K562 (cell line): ENCODE data around the gene RASIP1. TPM values are rescaled to one million over a fixed set of nuclear protein-coding genes. Genes with fewer than 3 reads are reported as not detected.

Experiments used
- ATF1 ChIP-seq, 2 experiments: fragments of 450-650 bp in 1 of 2; IDR thresholded peaks; 2 replicates each; pipeline ENCODE4 v1.6.1; 2016; ENCODE audit warnings: missing compliant biosample characterization in 1 of 2, missing genetic modification characterization in 1 of 2
- BCOR ChIP-seq: fragments of 450-650 bp; IDR thresholded peaks from 2 replicates; pipeline ENCODE4 v1.6.1; 2016
- CBX8 ChIP-seq: fragments of 200-600 bp; sonication (generic); IDR thresholded peaks from 2 replicates; pipeline ENCODE4 v1.6.1; 2012; ENCODE audit warnings: borderline replicate concordance, mixed run types, low read depth, mild to moderate bottlenecking, moderate library complexity, mixed read lengths, low read length, control low read depth, inconsistent platforms; ENCODE audit not compliant: poor library complexity, severe bottlenecking; ENCODE audit errors: extremely low read depth
- CXXC5 ChIP-seq: fragments of 250-450 bp; sonication (Bioruptor Pico); IDR thresholded peaks from 2 replicates; pipeline ENCODE4 v1.8.0; 2022; ENCODE audit warnings: inconsistent platforms, mild to moderate bottlenecking, moderate library complexity
- EGR1 ChIP-seq: fragments of 450-650 bp; conservative IDR thresholded peaks from 2 replicates; pipeline ENCODE4 v1.6.1; 2017; ENCODE audit warnings: mild to moderate bottlenecking
- FOXP1 ChIP-seq: sonication (generic); formaldehyde crosslinking; IDR thresholded peaks from 2 replicates; pipeline ENCODE4 v1.8.0; 2022; ENCODE audit warnings: mild to moderate bottlenecking, missing genetic modification reagents
- L3MBTL2 ChIP-seq: fragments of 450-650 bp; IDR thresholded peaks from 2 replicates; pipeline ENCODE4 v1.6.1; 2016; ENCODE audit warnings: mild to moderate bottlenecking, moderate library complexity
- MECOM ChIP-seq: fragments of 250-450 bp; sonication (Bioruptor Pico); IDR thresholded peaks from 2 replicates; pipeline ENCODE4 v1.8.0; 2022; ENCODE audit warnings: inconsistent platforms
- SAFB ChIP-seq: fragments of 200-400 bp; formaldehyde crosslinking; IDR thresholded peaks from 2 replicates; pipeline ENCODE4 v1.6.1; 2017; ENCODE audit warnings: low read depth, low read length, borderline replicate concordance
- SAFB2 ChIP-seq: fragments of 200-400 bp; formaldehyde crosslinking; IDR thresholded peaks from 2 replicates; pipeline ENCODE4 v1.6.1; 2018; ENCODE audit warnings: borderline replicate concordance, low read length, low read depth, moderate library complexity; ENCODE audit not compliant: severe bottlenecking
- SMC3 ChIP-seq: conservative IDR thresholded peaks from 2 replicates; pipeline ENCODE4 v1.6.1; 2011; ENCODE audit warnings: low read depth, low read length, improper control_type of control experiment; ENCODE audit not compliant: insufficient read depth
- XRCC5 ChIP-seq: fragments of 200-400 bp; formaldehyde crosslinking; IDR thresholded peaks from 2 replicates; pipeline ENCODE4 v1.6.1; 2017; ENCODE audit warnings: low read depth, mild to moderate bottlenecking, low read length
- YY1 ChIP-seq, 3 experiments: IDR thresholded peaks; 2 replicates each; pipeline ENCODE4 v1.6.1; 2011; ENCODE audit warnings: low read length in 2 of 3, mild to moderate bottlenecking in 2 of 3, moderate library complexity in 2 of 3, borderline replicate concordance in 1 of 3, control low read depth in 1 of 3, low read depth in 1 of 3; ENCODE audit not compliant: insufficient read depth in 3 of 3, insufficient replicate concordance in 2 of 3, control insufficient read depth in 1 of 3, insufficient read length in 1 of 3; ENCODE audit errors: extremely low read depth in 1 of 3
- ZNF316 ChIP-seq: fragments of 450-650 bp; IDR thresholded peaks from 2 replicates; pipeline ENCODE4 v1.6.1; 2016
- ZSCAN29 ChIP-seq: fragments of 450-650 bp; IDR thresholded peaks from 2 replicates; pipeline ENCODE4 v1.6.1; 2017
- polyA plus RNA-seq, 8 experiments: library from polyadenylated mRNA; depleted of rRNA in 4 of 8; stranded (reverse) in 5 of 8; unstranded in 3 of 8; fragments of >200 nt; fragmentation: Nextera tagmentation in 2 of 8; fragmentation: Illumina TruSeq in 1 of 8; extraction: Ambion mirVana in 2 of 8; extraction: Trizol in 1 of 8; gene quantifications; 2 replicates each; pipeline versions ENCODE4 v1.2.1 to v1.2.3, GENCODE V29; 2011 to 2014; ENCODE audit warnings: inconsistent platforms in 1 of 8, missing spikeins in 1 of 8
- total RNA-seq, 7 experiments: library from RNA; depleted of rRNA in 6 of 7; stranded (reverse); fragments of >200 nt in 6 of 7; fragmentation: Illumina TruSeq in 2 of 7; extraction: Trizol in 2 of 7; gene quantifications; 2 replicates each; pipeline versions ENCODE4 v1.2.1 to v1.2.3, GENCODE V29; 2011 to 2021; ENCODE audit warnings: low replicate concordance in 1 of 7
- TF ChIP-seq, protein P1 (sequence below): fragments of 200-800 bp; sonication (Bioruptor generic); IDR thresholded peaks from 2 replicates; pipeline ENCODE4 v1.6.1; 2017; ENCODE audit warnings: missing genetic modification characterization, missing compliant biosample characterization
- TF ChIP-seq, protein P2 (sequence below): sonication (generic); formaldehyde crosslinking; IDR thresholded peaks from 2 replicates; pipeline ENCODE4 v1.8.1; 2023; ENCODE audit warnings: mild to moderate bottlenecking, missing genetic modification reagents
- TF ChIP-seq, protein P3 (sequence below), 2 experiments: fragments of 250-450 bp in 1 of 2; fragments of 450-650 bp in 1 of 2; sonication (Bioruptor Pico) in 1 of 2; IDR thresholded peaks; 2 replicates each; pipeline versions ENCODE4 v1.6.1 to v1.8.0; 2016 to 2021; ENCODE audit warnings: mild to moderate bottlenecking in 2 of 2, moderate library complexity in 2 of 2, missing compliant biosample characterization in 1 of 2, missing genetic modification characterization in 1 of 2
- TF ChIP-seq, protein P4 (sequence below): fragments of 150-350 bp; conservative IDR thresholded peaks from 2 replicates; pipeline ENCODE4 v1.6.1; 2014; ENCODE audit warnings: low read length

Gene RASIP1
- total and polyA plus RNA-seq, 9 of the 15 experiments (the other 6 are each of a cell fraction or from before 2014, with no cell fraction given), result 0.20 to 4.7 (median 1.5) TPM

DNA sequence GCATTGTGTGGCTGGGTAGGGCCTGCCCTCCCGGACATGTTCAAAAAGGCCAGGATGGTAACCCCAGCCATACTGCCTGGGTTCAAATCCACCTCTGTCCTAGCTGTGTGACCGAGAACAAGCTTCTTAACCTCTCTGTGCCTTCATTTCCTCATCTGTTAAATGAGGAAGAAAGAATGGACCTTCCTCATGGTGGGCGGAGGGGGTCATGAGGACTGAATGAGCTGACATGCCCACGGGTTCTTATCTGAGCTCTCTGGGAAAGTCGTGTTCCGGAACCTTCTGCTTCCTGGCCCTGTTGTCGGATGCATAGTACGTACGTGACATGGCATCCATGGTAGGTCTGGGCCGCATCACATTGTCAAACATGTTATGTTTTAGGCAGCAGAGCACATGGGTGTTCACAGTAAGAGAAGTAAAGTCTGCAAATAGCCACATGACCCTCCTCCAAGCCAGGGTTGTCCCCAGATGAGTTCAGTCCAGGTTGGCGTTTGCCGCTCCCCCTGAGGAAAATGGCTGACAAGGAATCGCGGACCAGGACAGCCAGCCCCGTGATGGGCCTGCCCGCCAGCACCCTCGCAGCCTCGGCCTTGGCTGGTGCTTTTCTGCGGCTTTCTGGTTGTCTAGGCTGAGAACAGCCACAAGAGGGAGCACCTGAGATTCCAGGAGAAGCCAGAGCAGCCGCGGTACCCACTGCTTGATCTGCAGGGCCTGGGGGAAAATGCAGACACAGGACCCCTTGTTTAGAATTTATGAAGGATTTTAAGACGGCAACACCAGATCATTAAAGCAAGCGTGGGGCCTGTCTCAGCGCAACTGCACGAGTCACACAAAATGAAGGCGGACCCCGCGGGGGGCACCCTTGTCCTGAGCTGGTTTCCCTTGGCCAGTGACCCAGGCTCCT is 65.2 kb downstream of the RASIP1 start (continued):
- TF ChIP-seq ZSCAN29 (no peak), XRCC5 (0 out of 2 replicates have a peak, but pooled peaks have one; percentile 47), SMC3 (peak; percentile 94), CBX8 (no peak), EGR1 (peak; percentile 46), BCOR (peak; percentile 58), ATF1 (CRISPR knock-in tag; IDR thresholded peaks at IDR 0.05) (no peak), ATF1 (tag; IDR thresholded peaks at IDR 0.05) (0 out of 2 replicates have a peak, but pooled peaks have one; percentile 7), SAFB2 (no peak), CXXC5 (CRISPR knock-in tag) (0 out of 2 replicates have a peak, but pooled peaks have one; percentile 27), YY1 (IDR thresholded peaks at IDR 0.05; ENCODE audit: borderline replicate concordance in 1 of 3, control insufficient read depth in 1 of 3, extremely low read depth in 1 of 3, insufficient read depth in 3 of 3, insufficient read length in 1 of 3, insufficient replicate concordance in 2 of 3, low read depth in 1 of 3, low read length in 2 of 3) (peak in 2 of 3 experiments; percentile 66), ZNF316 (no peak), MECOM (no peak), SAFB (no peak), L3MBTL2 (0 out of 2 replicates have a peak, but pooled peaks have one; percentile 30), FOXP1 (0 out of 2 replicates have a peak, but pooled peaks have one; percentile 70)
- TF ChIP-seq, protein P1, sequence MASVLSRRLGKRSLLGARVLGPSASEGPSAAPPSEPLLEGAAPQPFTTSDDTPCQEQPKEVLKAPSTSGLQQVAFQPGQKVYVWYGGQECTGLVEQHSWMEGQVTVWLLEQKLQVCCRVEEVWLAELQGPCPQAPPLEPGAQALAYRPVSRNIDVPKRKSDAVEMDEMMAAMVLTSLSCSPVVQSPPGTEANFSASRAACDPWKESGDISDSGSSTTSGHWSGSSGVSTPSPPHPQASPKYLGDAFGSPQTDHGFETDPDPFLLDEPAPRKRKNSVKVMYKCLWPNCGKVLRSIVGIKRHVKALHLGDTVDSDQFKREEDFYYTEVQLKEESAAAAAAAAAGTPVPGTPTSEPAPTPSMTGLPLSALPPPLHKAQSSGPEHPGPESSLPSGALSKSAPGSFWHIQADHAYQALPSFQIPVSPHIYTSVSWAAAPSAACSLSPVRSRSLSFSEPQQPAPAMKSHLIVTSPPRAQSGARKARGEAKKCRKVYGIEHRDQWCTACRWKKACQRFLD (CRISPR knock-in tag), result no peak
- TF ChIP-seq, protein P2, sequence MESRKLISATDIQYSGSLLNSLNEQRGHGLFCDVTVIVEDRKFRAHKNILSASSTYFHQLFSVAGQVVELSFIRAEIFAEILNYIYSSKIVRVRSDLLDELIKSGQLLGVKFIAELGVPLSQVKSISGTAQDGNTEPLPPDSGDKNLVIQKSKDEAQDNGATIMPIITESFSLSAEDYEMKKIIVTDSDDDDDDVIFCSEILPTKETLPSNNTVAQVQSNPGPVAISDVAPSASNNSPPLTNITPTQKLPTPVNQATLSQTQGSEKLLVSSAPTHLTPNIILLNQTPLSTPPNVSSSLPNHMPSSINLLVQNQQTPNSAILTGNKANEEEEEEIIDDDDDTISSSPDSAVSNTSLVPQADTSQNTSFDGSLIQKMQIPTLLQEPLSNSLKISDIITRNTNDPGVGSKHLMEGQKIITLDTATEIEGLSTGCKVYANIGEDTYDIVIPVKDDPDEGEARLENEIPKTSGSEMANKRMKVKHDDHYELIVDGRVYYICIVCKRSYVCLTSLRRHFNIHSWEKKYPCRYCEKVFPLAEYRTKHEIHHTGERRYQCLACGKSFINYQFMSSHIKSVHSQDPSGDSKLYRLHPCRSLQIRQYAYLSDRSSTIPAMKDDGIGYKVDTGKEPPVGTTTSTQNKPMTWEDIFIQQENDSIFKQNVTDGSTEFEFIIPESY, result 0 out of 2 replicates have a peak, but pooled peaks have one; percentile 15
- TF ChIP-seq, protein P3, sequence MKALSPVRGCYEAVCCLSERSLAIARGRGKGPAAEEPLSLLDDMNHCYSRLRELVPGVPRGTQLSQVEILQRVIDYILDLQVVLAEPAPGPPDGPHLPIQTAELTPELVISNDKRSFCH (CRISPR knock-in tag; IDR thresholded peaks at IDR 0.05), result no peak
- TF ChIP-seq, protein P3 (tag; IDR thresholded peaks at IDR 0.05), result no peak
- TF ChIP-seq, protein P4, sequence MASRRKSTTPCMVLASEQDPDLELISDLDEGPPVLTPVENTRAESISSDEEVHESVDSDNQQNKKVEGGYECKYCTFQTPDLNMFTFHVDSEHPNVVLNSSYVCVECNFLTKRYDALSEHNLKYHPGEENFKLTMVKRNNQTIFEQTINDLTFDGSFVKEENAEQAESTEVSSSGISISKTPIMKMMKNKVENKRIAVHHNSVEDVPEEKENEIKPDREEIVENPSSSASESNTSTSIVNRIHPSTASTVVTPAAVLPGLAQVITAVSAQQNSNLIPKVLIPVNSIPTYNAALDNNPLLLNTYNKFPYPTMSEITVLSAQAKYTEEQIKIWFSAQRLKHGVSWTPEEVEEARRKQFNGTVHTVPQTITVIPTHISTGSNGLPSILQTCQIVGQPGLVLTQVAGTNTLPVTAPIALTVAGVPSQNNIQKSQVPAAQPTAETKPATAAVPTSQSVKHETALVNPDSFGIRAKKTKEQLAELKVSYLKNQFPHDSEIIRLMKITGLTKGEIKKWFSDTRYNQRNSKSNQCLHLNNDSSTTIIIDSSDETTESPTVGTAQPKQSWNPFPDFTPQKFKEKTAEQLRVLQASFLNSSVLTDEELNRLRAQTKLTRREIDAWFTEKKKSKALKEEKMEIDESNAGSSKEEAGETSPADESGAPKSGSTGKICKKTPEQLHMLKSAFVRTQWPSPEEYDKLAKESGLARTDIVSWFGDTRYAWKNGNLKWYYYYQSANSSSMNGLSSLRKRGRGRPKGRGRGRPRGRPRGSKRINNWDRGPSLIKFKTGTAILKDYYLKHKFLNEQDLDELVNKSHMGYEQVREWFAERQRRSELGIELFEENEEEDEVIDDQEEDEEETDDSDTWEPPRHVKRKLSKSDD, result no peak
